Mesendoderm (in vitro differentiated cells): Measurements from ENCODE around the gene LIX1.

Experiments used
- DNase-seq: peaks from one replicate; pipeline ENCODE4 v3.0.0; 2013
- H2AK5ac ChIP-seq: 2 replicates; pipeline ENCODE4 v1.6.1; 2013; ENCODE audit warnings: low read length, inconsistent platforms
- H2BK120ac ChIP-seq: 2 replicates; pipeline ENCODE4 v1.6.1; 2013; ENCODE audit warnings: low read depth, mild to moderate bottlenecking, low read length, moderate library complexity, mixed read lengths
- H2BK15ac ChIP-seq: replicated peaks from 2 replicates; pipeline ENCODE4 v1.6.1; 2013; ENCODE audit warnings: low read depth, mild to moderate bottlenecking, moderate library complexity
- H2BK5ac ChIP-seq: 2 replicates; pipeline ENCODE4 v1.6.1; 2013; ENCODE audit warnings: low read length, inconsistent platforms
- H3K18ac ChIP-seq: 2 replicates; pipeline ENCODE4 v1.6.1; 2013; ENCODE audit warnings: mild to moderate bottlenecking, low read length, mixed read lengths
- H3K23ac ChIP-seq: one replicate; pipeline ENCODE4 v1.6.1; 2013; ENCODE audit warnings: low read length
- H3K27ac ChIP-seq: 2 replicates; pipeline ENCODE4 v1.5.1; 2013; ENCODE audit warnings: low read depth, mild to moderate bottlenecking, inconsistent platforms, low read length, moderate library complexity
- H3K27me3 ChIP-seq: 2 replicates; pipeline ENCODE4 v1.6.1; 2013; ENCODE audit warnings: low read length, control low read depth, mild to moderate bottlenecking, inconsistent platforms; ENCODE audit not compliant: insufficient read depth, poor library complexity
- H3K36me3 ChIP-seq: 2 replicates; pipeline ENCODE4 v1.6.1; 2013; ENCODE audit warnings: low read length, inconsistent platforms; ENCODE audit not compliant: control insufficient read depth, insufficient read depth
- H3K4ac ChIP-seq: one replicate; pipeline ENCODE4 v1.6.1; 2013; ENCODE audit warnings: low read depth, mild to moderate bottlenecking, low read length, moderate library complexity
- H3K4me1 ChIP-seq: 2 replicates; pipeline ENCODE4 v1.6.1; 2013; ENCODE audit warnings: low read depth, low read length, inconsistent platforms; ENCODE audit not compliant: control insufficient read depth
- H3K4me2 ChIP-seq: 2 replicates; pipeline ENCODE4 v1.6.1; 2013; ENCODE audit warnings: low read length
- H3K4me3 ChIP-seq: 2 replicates; pipeline ENCODE4 v1.5.1; 2013; ENCODE audit warnings: mild to moderate bottlenecking, low read length
- H3K56ac ChIP-seq: one replicate; pipeline ENCODE4 v1.6.1; 2013; ENCODE audit warnings: low read length
- H3K79me1 ChIP-seq: 2 replicates; pipeline ENCODE4 v1.6.1; 2013; ENCODE audit warnings: low read length, inconsistent platforms
- H3K79me2 ChIP-seq: 2 replicates; pipeline ENCODE4 v1.6.1; 2013; ENCODE audit warnings: mild to moderate bottlenecking, low read length; ENCODE audit not compliant: control insufficient read depth, insufficient read depth
- H3K9ac ChIP-seq: 2 replicates; pipeline ENCODE4 v1.6.1; 2013; ENCODE audit warnings: low read length, inconsistent platforms
- H4K5ac ChIP-seq: one replicate; pipeline ENCODE4 v1.6.1; 2013; ENCODE audit warnings: low read length
- H4K8ac ChIP-seq: one replicate; pipeline ENCODE4 v1.6.1; 2013; ENCODE audit warnings: low read depth, mild to moderate bottlenecking, control low read depth, low read length, moderate library complexity
- WGBS: extraction: QIAGEN DNeasy Blood & Tissue Kit; methylation state at CpG from one replicate; pipeline ENCODE4 v1.1.7; 2013; ENCODE audit warnings: low lambda C conversion rate, missing lambda C conversion rate; ENCODE audit not compliant: insufficient coverage; ENCODE audit errors: extremely low coverage; 5-methylcytosine and 5-hydroxymethylcytosine counted together

The LIX1 gene

DNA sequence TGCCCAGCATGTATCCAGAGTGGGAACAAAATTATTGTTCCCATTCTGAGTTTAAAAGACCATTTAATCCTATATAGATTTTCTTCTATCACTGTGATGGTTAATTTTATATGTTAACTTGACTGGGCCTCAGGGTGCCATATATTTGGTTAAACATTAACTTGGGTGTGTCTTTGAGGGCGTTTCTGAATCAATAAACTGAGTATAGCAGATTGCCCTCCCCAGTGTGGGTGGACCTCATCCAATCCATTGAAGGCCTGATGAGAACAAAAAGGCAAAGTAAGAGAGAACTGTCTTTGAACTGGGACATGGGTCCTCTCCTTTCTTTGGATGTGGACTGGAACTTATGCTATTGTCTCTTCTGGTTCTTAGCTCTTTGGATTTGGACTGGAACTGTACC is 23.3 kb upstream of the LIX1 start:
- Histone ChIP-seq H4K5ac (no peak overlapping the region), H3K56ac (no peak overlapping the region), H3K9ac (no peak overlapping the region), H3K4me3 (no peak overlapping the region), H3K27me3 (no peaks in the 10 kb centered on the region), H2BK120ac (no peak overlapping the region), H2BK5ac (no peak overlapping the region), H3K4ac (no peak overlapping the region), H3K79me2 (no peaks in the 10 kb centered on the region), H3K23ac (no peak overlapping the region), H2BK15ac (no peak overlapping the region), H3K36me3 (no peaks in the 10 kb centered on the region), H3K79me1 (no peaks in the 10 kb centered on the region), H4K8ac (no peak overlapping the region), H3K18ac (no peak overlapping the region), H2AK5ac (no peak overlapping the region), H3K4me2 (no peak overlapping the region), H3K4me1 (no peaks in the 10 kb centered on the region), H3K27ac (no peak overlapping the region)
- WGBS, result no CpG with 5 or more reads among the region's 1 CpG
- no peak for DNase-seq

DNA sequence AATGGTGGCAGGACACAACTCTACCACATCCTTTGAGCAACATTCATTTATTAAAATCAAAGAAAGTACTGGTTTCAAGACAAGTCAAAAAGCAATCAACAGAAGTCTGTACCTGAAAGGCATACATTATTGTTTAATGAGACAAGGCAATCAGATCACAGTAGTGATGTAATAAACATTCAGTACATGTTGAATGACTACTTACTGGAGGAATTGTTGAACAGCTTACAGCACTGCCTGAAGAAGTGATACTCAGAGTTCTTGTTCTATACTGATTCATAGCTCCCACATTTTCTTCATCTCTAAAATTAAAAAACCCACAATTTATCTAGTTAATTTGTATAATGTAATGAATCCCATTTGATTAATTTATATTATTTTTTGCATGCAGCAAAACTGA is 22.4 kb upstream of the LIX1 start:
- H2BK120ac ChIP-seq, result no peak overlapping the region
- no peaks in the 10 kb centered on the region for H3K79me1 ChIP-seq
- no peak overlapping the region for H3K27ac ChIP-seq
- H4K8ac ChIP-seq, result no peak overlapping the region
- no peaks in the 10 kb centered on the region for H3K36me3 ChIP-seq
- no peak overlapping the region for H3K9ac ChIP-seq
- H3K27me3 ChIP-seq, result no peaks in the 10 kb centered on the region
- H2BK5ac ChIP-seq, result no peak overlapping the region
- H2BK15ac ChIP-seq, result no peak overlapping the region
- no peaks in the 10 kb centered on the region for H3K79me2 ChIP-seq
- no peak for DNase-seq
- H2AK5ac ChIP-seq, result no peak overlapping the region
- no peak overlapping the region for H4K5ac ChIP-seq
- H3K4ac ChIP-seq, result no peak overlapping the region
- no peak overlapping the region for H3K4me3 ChIP-seq
- no peaks in the 10 kb centered on the region for H3K4me1 ChIP-seq
- H3K56ac ChIP-seq, result no peak overlapping the region
- H3K18ac ChIP-seq, result no peak overlapping the region
- no peak overlapping the region for H3K4me2 ChIP-seq
- H3K23ac ChIP-seq, result no peak overlapping the region

DNA sequence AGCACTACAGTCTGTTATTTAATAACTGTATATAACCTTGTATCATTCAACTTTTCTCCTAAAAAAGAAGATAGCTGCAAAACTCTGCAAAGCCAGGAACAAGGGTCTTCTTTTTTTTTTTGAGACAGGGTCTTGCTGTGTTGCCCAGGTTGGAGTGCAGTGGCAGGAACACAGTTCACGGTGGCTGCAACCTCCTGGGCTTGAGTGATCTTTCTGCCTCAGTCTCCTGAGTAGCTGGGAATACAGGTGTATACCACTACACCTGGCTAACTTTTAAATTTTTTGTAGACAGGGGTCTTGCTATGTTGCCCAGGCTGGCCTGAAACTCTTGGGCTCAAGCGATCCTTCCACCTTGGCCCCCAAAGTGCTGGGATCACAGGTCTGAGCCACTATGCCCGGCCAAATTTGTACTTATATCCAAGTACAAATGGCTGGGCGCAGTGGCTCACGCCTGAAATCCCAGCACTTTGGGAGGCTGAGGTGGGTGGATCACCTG is 21.4 kb upstream of the LIX1 start:
- no peak overlapping the region for H2AK5ac ChIP-seq
- H3K4me2 ChIP-seq, result no peak overlapping the region
- no peak overlapping the region for H2BK120ac ChIP-seq
- no peak overlapping the region for H3K27ac ChIP-seq
- H3K18ac ChIP-seq, result no peak overlapping the region
- no peak overlapping the region for H2BK5ac ChIP-seq
- no peak overlapping the region for H3K23ac ChIP-seq
- no peak overlapping the region for H2BK15ac ChIP-seq
- no peak overlapping the region for H3K4me3 ChIP-seq
- WGBS, result no CpG with 5 or more reads among the region's 5 CpGs
- no peaks in the 10 kb centered on the region for H3K4me1 ChIP-seq
- H4K5ac ChIP-seq, result no peak overlapping the region
- no peaks in the 10 kb centered on the region for H3K79me1 ChIP-seq
- H3K56ac ChIP-seq, result no peak overlapping the region
- no peak overlapping the region for H4K8ac ChIP-seq
- H3K27me3 ChIP-seq, result no peaks in the 10 kb centered on the region
- H3K4ac ChIP-seq, result no peak overlapping the region
- H3K9ac ChIP-seq, result no peak overlapping the region
- H3K36me3 ChIP-seq, result no peaks in the 10 kb centered on the region
- no peaks in the 10 kb centered on the region for H3K79me2 ChIP-seq
- DNase-seq, result no peak

DNA sequence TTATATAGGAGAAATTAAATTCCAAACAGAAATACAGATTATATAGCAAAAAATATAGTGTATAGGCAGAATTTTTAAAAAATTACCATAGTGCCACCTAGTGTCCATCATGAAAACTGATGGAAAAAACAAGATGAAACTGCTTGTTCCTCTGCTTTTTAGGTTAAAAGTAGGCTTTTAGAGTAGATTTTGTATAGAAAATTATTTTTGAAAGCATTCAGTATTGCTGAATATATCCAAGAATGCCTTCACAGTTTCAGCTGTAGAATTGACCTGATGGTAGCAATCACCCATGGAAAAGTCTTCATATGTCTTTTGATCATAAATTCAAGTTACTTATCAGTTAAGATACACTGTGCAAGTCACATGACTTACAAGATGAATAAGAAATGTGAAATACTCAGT is 21.0 kb upstream of the LIX1 start:
- H2AK5ac ChIP-seq, result no peak overlapping the region
- H2BK15ac ChIP-seq, result no peak overlapping the region
- H3K36me3 ChIP-seq, result no peaks in the 10 kb centered on the region
- peak; percentile 9 for DNase-seq
- H3K23ac ChIP-seq, result no peak overlapping the region
- no peaks in the 10 kb centered on the region for H3K4me1 ChIP-seq
- no peak overlapping the region for H3K4me2 ChIP-seq
- no peak overlapping the region for H3K4me3 ChIP-seq
- H3K79me1 ChIP-seq, result no peaks in the 10 kb centered on the region
- no peak overlapping the region for H4K5ac ChIP-seq
- no peak overlapping the region for H4K8ac ChIP-seq
- no peak overlapping the region for H2BK120ac ChIP-seq
- H3K56ac ChIP-seq, result no peak overlapping the region
- H3K18ac ChIP-seq, result no peak overlapping the region
- H3K27ac ChIP-seq, result no peak overlapping the region
- no peaks in the 10 kb centered on the region for H3K27me3 ChIP-seq
- no peak overlapping the region for H3K4ac ChIP-seq
- H3K9ac ChIP-seq, result no peak overlapping the region
- H3K79me2 ChIP-seq, result no peaks in the 10 kb centered on the region
- H2BK5ac ChIP-seq, result no peak overlapping the region

DNA sequence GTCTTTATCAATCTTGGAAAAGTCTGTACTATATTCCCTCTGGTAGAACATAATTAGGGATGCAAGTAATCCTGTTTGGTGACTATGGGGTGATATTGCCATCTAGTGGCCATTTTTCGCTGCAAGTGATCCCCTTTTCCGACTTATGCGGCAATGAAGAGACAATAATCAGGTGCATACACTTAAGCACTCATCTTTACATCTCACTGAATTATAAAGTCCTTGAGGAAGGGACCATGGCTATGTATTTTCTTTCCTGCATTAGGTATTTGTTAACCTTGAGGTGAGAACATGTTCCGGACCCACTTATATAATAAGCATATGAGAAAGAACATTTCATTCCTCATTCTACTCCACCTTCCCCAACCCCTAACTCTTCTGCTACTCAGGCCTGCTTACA is 19.6 kb upstream of the LIX1 start:
- Histone ChIP-seq H3K79me1 (no peaks in the 10 kb centered on the region), H3K36me3 (no peaks in the 10 kb centered on the region), H3K4me1 (no peaks in the 10 kb centered on the region), H3K4ac (no peak overlapping the region), H3K4me2 (no peak overlapping the region), H3K9ac (no peak overlapping the region), H3K56ac (no peak overlapping the region), H3K4me3 (no peak overlapping the region), H3K18ac (no peak overlapping the region), H2BK15ac (no peak overlapping the region), H2BK120ac (no peak overlapping the region), H3K27me3 (no peaks in the 10 kb centered on the region), H4K8ac (no peak overlapping the region), H4K5ac (no peak overlapping the region), H2AK5ac (no peak overlapping the region), H3K79me2 (no peaks in the 10 kb centered on the region), H2BK5ac (no peak overlapping the region), H3K23ac (no peak overlapping the region), H3K27ac (no peak overlapping the region)
- no CpG with 5 or more reads among the region's 4 CpGs for WGBS
- DNase-seq, result peak; percentile 78

DNA sequence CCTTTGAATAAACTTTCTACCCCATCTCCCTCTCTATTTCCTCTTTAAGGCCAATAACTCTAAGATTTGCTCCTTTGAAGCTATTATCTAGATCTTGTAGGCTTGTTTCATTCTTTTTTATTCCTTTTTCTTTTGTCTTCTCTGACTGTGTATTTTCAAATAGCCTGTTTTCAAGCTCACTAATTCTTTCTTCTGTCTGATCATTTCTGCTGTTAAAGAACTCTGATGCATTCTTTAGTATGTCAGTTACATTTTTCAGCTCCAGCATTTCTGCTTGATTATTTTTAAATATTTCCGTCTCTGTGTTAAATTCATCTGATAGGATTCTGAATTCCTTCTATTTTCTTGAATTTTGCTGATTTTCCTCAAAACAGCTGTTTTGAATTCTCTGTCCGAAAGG is 15.3 kb upstream of the LIX1 start:
- no CpG with 5 or more reads among the region's 2 CpGs for WGBS

More for the DNA sequence above, 15.3 kb upstream of the LIX1 start:
- H3K4me3 ChIP-seq, result no peak overlapping the region
- no peak overlapping the region for H2BK5ac ChIP-seq
- no peaks in the 10 kb centered on the region for H3K79me2 ChIP-seq
- no peak for DNase-seq
- no peak overlapping the region for H3K18ac ChIP-seq
- H3K4me2 ChIP-seq, result no peak overlapping the region
- no peaks in the 10 kb centered on the region for H3K79me1 ChIP-seq
- H3K9ac ChIP-seq, result no peak overlapping the region
- no peak overlapping the region for H3K56ac ChIP-seq
- H3K36me3 ChIP-seq, result no peaks in the 10 kb centered on the region
- no peak overlapping the region for H2BK15ac ChIP-seq
- H3K27ac ChIP-seq, result no peak overlapping the region
- H3K4ac ChIP-seq, result no peak overlapping the region
- no peak overlapping the region for H2AK5ac ChIP-seq
- no peak overlapping the region for H2BK120ac ChIP-seq
- no peak overlapping the region for H3K23ac ChIP-seq
- H4K8ac ChIP-seq, result no peak overlapping the region
- H3K4me1 ChIP-seq, result no peaks in the 10 kb centered on the region
- H3K27me3 ChIP-seq, result no peaks in the 10 kb centered on the region
- no peak overlapping the region for H4K5ac ChIP-seq
